Tibial nerve (tissue), 4 donors: ENCODE data around the gene OCA2. TPM values are rescaled to one million over a fixed set of nuclear protein-coding genes. Genes with fewer than 3 reads are reported as not detected.
"Not testable (repeated sequence)": the region's sequence is repeated elsewhere in the genome, so short reads cannot be mapped to it uniquely, and the experiment has no call there.

Source experiments
- DNase-seq, 2 donors: peaks; one replicate each; pipeline ENCODE4 v3.0.0-alpha.2; 2019; ENCODE audit warnings: low spot score in 2 of 2
- H3K27ac ChIP-seq, 4 donors: fragments of 200-600 bp; sonication (generic) in 3 of 4; one replicate each; pipeline ENCODE4 v1.5.1; 2017 to 2019; ENCODE audit warnings: mild to moderate bottlenecking in 1 of 4
- H3K27me3 ChIP-seq, 2 donors: fragments of 200-600 bp; sonication (generic) in 1 of 2; one replicate each; pipeline versions ENCODE4 v1.5.1 to v1.6.0; 2017 to 2019
- H3K36me3 ChIP-seq, 3 donors: fragments of 200-600 bp; sonication (generic); one replicate each; pipeline ENCODE4 v1.5.1; 2018 to 2019
- H3K4me1 ChIP-seq, 4 donors: fragments of 200-600 bp; sonication (generic) in 3 of 4; one replicate each; pipeline ENCODE4 v1.5.1; 2017 to 2019
- H3K4me3 ChIP-seq, 4 donors: fragments of 200-600 bp; sonication (generic) in 3 of 4; one replicate each; pipeline ENCODE4 v1.5.1; 2017 to 2019; ENCODE audit warnings: mild to moderate bottlenecking in 1 of 4, moderate library complexity in 1 of 4
- H3K9me3 ChIP-seq, 4 donors: fragments of 200-600 bp; sonication (generic) in 3 of 4; one replicate each; pipeline ENCODE4 v1.5.1; 2017 to 2019
- CTCF ChIP-seq, 5 experiments: fragments of 200-600 bp in 3 of 5; fragments of 450-650 bp in 2 of 5; sonication (generic) in 3 of 5; IDR thresholded peaks; one replicate each; pipeline ENCODE4 v1.5.1; 2016 to 2019; ENCODE audit warnings: antibody characterized with exemption in 5 of 5, mild to moderate bottlenecking in 3 of 5, moderate library complexity in 2 of 5
- EP300 ChIP-seq, 2 donors: sonication (generic); formaldehyde crosslinking; IDR thresholded peaks; one replicate each; pipeline ENCODE4 v1.6.1; 2017; ENCODE audit warnings: antibody characterized with exemption in 2 of 2, mild to moderate bottlenecking in 1 of 2
- POLR2A ChIP-seq, 2 donors: fragments of 450-650 bp; IDR thresholded peaks; one replicate each; pipeline ENCODE4 v1.6.1; 2017; ENCODE audit warnings: antibody characterized with exemption in 2 of 2, mild to moderate bottlenecking in 2 of 2, moderate library complexity in 2 of 2
- WGBS, 2 donors: methylation state at CpG; one replicate each; pipeline ENCODE4 v1.1.5; 2018; 5-methylcytosine and 5-hydroxymethylcytosine counted together
- total RNA-seq, 4 donors: library from RNA; depleted of rRNA; stranded (reverse); fragments of >200 nt; gene quantifications; one replicate each; pipeline ENCODE4 v1.1.0, GENCODE V29; 2016

Gene OCA2
- total RNA-seq, 4 donors from 2014 or later: 2.7 to 19.7 (median 6.5) TPM; not detected in 1

- H3K4me3 ChIP-seq: no peak overlapping the region
- peak; percentile 29 to 79 for DNase-seq
- H3K36me3 ChIP-seq: peaks cover 0 to 80% (median 13%) of the 10 kb centered on the region in 3 donors
- no peaks in the 10 kb centered on the region for H3K4me1 ChIP-seq
- no peak for TF ChIP-seq POLR2A (IDR thresholded peaks at IDR 0.05)
- TF ChIP-seq CTCF (IDR thresholded peaks at IDR 0.05): peak; percentile 41 to 48 (median 43)
- no peak for TF ChIP-seq EP300 (IDR thresholded peaks at IDR 0.05)
- no peak overlapping the region for H3K27ac ChIP-seq
- no peaks in the 10 kb centered on the region for H3K9me3 ChIP-seq
- 19 to 24% methylated on average over 6 of the region's 6 CpGs for WGBS, 2 donors
- H3K27me3 ChIP-seq: no peaks in the 10 kb centered on the region
Measured at GRCh38 chr15:28123408-28124023, 24.4 kb upstream of the OCA2 start.

- Histone ChIP-seq H3K27ac (no peak overlapping the region), H3K27me3 (no peaks in the 10 kb centered on the region), H3K9me3 (no peaks in the 10 kb centered on the region), H3K4me1 (no peaks in the 10 kb centered on the region), H3K36me3 (peaks cover 0 to 83% (median 20%) of the 10 kb centered on the region in 3 donors), H3K4me3 (no peak overlapping the region)
- no peak for DNase-seq
- 85 to 87% methylated on average over 27 of the region's 28 CpGs for WGBS, 2 donors
- no peak for TF ChIP-seq EP300 (IDR thresholded peaks at IDR 0.05)
- no peak for TF ChIP-seq POLR2A (IDR thresholded peaks at IDR 0.05)
- TF ChIP-seq CTCF (IDR thresholded peaks at IDR 0.05): no peak
Measured at GRCh38 chr15:28122038-28122949, 23.2 kb upstream of the OCA2 start.

- not testable (repeated sequence) for DNase-seq, H3K9me3 ChIP-seq, H3K4me3 ChIP-seq, H3K27me3 ChIP-seq, H3K27ac ChIP-seq, H3K4me1 ChIP-seq
- WGBS, 2 donors: 87 to 95% methylated on average over 12 to 14 of the region's 16 CpGs
- H3K36me3 ChIP-seq: peaks cover 0 to 87% (median 20%) of the 10 kb centered on the region in 3 donors
Measured at GRCh38 chr15:28121577-28121976, 22.5 kb upstream of the OCA2 start.

- H3K4me3 ChIP-seq: no peak overlapping the region
- H3K27me3 ChIP-seq: no peaks in the 10 kb centered on the region
- H3K36me3 ChIP-seq: peaks cover 0 to 99% (median 20%) of the 10 kb centered on the region in 3 donors
- TF ChIP-seq EP300 (IDR thresholded peaks at IDR 0.05): no peak
- TF ChIP-seq CTCF (IDR thresholded peaks at IDR 0.05): no peak
- no peak for TF ChIP-seq POLR2A (IDR thresholded peaks at IDR 0.05)
- DNase-seq: no peak
- no peaks in the 10 kb centered on the region for H3K4me1 ChIP-seq
- H3K9me3 ChIP-seq: no peaks in the 10 kb centered on the region
- no peak overlapping the region for H3K27ac ChIP-seq
- WGBS, 2 donors: 67 to 72% methylated on average over 4 of the region's 4 CpGs
Measured at GRCh38 chr15:28120359-28120640, 21.2 kb upstream of the OCA2 start.

- Histone ChIP-seq H3K4me1 (no peaks in the 10 kb centered on the region), H3K4me3 (no peak overlapping the region), H3K36me3 (peaks cover under 1 to 99% (median 26%) of the 10 kb centered on the region in 3 donors), H3K27me3 (no peaks in the 10 kb centered on the region), H3K27ac (no peak overlapping the region), H3K9me3 (no peaks in the 10 kb centered on the region)
- DNase-seq: no peak
- no peak for TF ChIP-seq CTCF (IDR thresholded peaks at IDR 0.05)
- no peak for TF ChIP-seq EP300 (IDR thresholded peaks at IDR 0.05)
- TF ChIP-seq POLR2A (IDR thresholded peaks at IDR 0.05): no peak
- WGBS, 2 donors: 92 to 93% methylated on average over 10 of the region's 10 CpGs
Measured at GRCh38 chr15:28118531-28118930, 19.4 kb upstream of the OCA2 start.
